HepG2 (cell line): ENCODE results near the gene SLC6A12. TPM values are rescaled to one million over a fixed set of nuclear protein-coding genes. Genes with fewer than 3 reads are reported as not detected.

Experiments used
- AFF4 ChIP-seq: sonication (generic); formaldehyde crosslinking; IDR thresholded peaks from 2 replicates; pipeline ENCODE4 v1.4.0; 2020; ENCODE audit warnings: missing genetic modification reagents
- CCDC6 ChIP-seq: sonication (generic); formaldehyde crosslinking; IDR thresholded peaks from 2 replicates; pipeline ENCODE4 v1.8.1; 2022; ENCODE audit warnings: mild to moderate bottlenecking, missing genetic modification reagents, moderate library complexity
- ELF3 ChIP-seq: IDR thresholded peaks from 2 replicates; pipeline ENCODE4 v1.6.1; 2016; ENCODE audit warnings: missing genetic modification reagents, missing compliant biosample characterization
- FLYWCH1 ChIP-seq: sonication (generic); formaldehyde crosslinking; IDR thresholded peaks from 2 replicates; pipeline ENCODE4 v1.8.1; 2023; ENCODE audit warnings: mild to moderate bottlenecking, missing genetic modification reagents
- GFI1 ChIP-seq: sonication (generic); formaldehyde crosslinking; IDR thresholded peaks from 2 replicates; pipeline ENCODE4 v1.5.0; 2020; ENCODE audit warnings: missing genetic modification reagents, mild to moderate bottlenecking, borderline replicate concordance
- KDM1A ChIP-seq: IDR thresholded peaks from 2 replicates; pipeline ENCODE4 v1.6.1; 2016; ENCODE audit warnings: missing compliant biosample characterization
- MED1 ChIP-seq: sonication (generic); formaldehyde crosslinking; IDR thresholded peaks from 2 replicates; pipeline ENCODE4 v1.4.0; 2020; ENCODE audit warnings: missing genetic modification reagents
- NR2F2 ChIP-seq: IDR thresholded peaks from 2 replicates; pipeline ENCODE4 v1.6.1; 2012; ENCODE audit warnings: low read depth, inconsistent platforms, borderline replicate concordance
- RAD21 ChIP-seq: fragments of 450-650 bp; formaldehyde crosslinking; IDR thresholded peaks from 2 replicates; pipeline ENCODE4 v1.5.0; 2020; ENCODE audit warnings: mild to moderate bottlenecking
- RCOR2 ChIP-seq: IDR thresholded peaks from 2 replicates; pipeline ENCODE4 v1.6.1; 2016; ENCODE audit warnings: missing biosample characterization, missing genetic modification reagents
- TBX3 ChIP-seq: fragments of 450-650 bp; IDR thresholded peaks from 2 replicates; pipeline ENCODE4 v1.6.1; 2017; ENCODE audit warnings: antibody characterized with exemption, mild to moderate bottlenecking, inconsistent platforms, borderline replicate concordance
- TFAP4 ChIP-seq: sonication (generic); IDR thresholded peaks from 2 replicates; pipeline ENCODE4 v1.6.1; 2016; ENCODE audit warnings: low read depth, borderline replicate concordance
- ZC3H13 ChIP-seq: sonication (generic); formaldehyde crosslinking; IDR thresholded peaks from 2 replicates; pipeline ENCODE4 v1.8.1; 2023; ENCODE audit warnings: mild to moderate bottlenecking, missing genetic modification reagents, moderate library complexity
- ZHX2 ChIP-seq, 2 experiments: sonication (generic) in 1 of 2; formaldehyde crosslinking in 1 of 2; IDR thresholded peaks; 2 replicates each; pipeline versions ENCODE4 v1.6.1 to v1.9.0; 2014 to 2022; ENCODE audit warnings: antibody characterized with exemption in 1 of 2, borderline replicate concordance in 1 of 2, inconsistent platforms in 1 of 2, low read depth in 1 of 2, missing genetic modification reagents in 1 of 2
- ZMYM2 ChIP-seq: sonication (generic); formaldehyde crosslinking; IDR thresholded peaks from 2 replicates; pipeline ENCODE4 v1.8.0; 2022; ENCODE audit warnings: mild to moderate bottlenecking, missing genetic modification reagents
- ZNF224 ChIP-seq: sonication (generic); formaldehyde crosslinking; IDR thresholded peaks from 2 replicates; pipeline ENCODE4 v1.5.0; 2020; ENCODE audit warnings: mild to moderate bottlenecking, missing genetic modification reagents
- ZNF761 ChIP-seq: sonication (generic); formaldehyde crosslinking; conservative IDR thresholded peaks from 2 replicates; pipeline ENCODE4 v1.4.0; 2020; ENCODE audit warnings: mild to moderate bottlenecking, missing genetic modification reagents
- polyA plus RNA-seq, 8 experiments: library from polyadenylated mRNA; depleted of rRNA in 3 of 8; stranded (reverse) in 7 of 8; unstranded in 1 of 8; fragments of >200 nt; fragmentation: Illumina TruSeq in 4 of 8; extraction: Trizol in 4 of 8; gene quantifications; 2 replicates each; pipeline versions ENCODE4 v1.2.1 to v1.2.3, GENCODE V29; 2011 to 2016; ENCODE audit warnings: low read depth in 4 of 8, missing spikeins in 1 of 8, mixed read lengths in 1 of 8; ENCODE audit not compliant: insufficient read depth in 1 of 8
- total RNA-seq, 5 experiments: library from RNA; depleted of rRNA; stranded (reverse); fragments of >200 nt; fragmentation: Illumina TruSeq; extraction: Trizol; gene quantifications; 2 replicates each; pipeline ENCODE4 v1.2.3, GENCODE V29; 2016; ENCODE audit warnings: low read depth in 1 of 5

Gene SLC6A12
- total and polyA plus RNA-seq, 2 of the 13 experiments (the other 11 are each of a cell fraction or from before 2014, with no cell fraction given) = 3.7 to 18.8 TPM

- TF ChIP-seq RCOR2 (CRISPR knock-in tag) = peak; percentile 98
- peak; percentile 99 for TF ChIP-seq TBX3
- no peak for TF ChIP-seq AFF4
- TF ChIP-seq TFAP4 = peak; percentile 100
- peak; percentile 90 for TF ChIP-seq MED1 (CRISPR knock-in tag)
- TF ChIP-seq ZHX2 (IDR thresholded peaks at IDR 0.05; ENCODE audit: low read depth) = peak; percentile 47; the same call in 1 of the 2 replicates
- TF ChIP-seq ZHX2 (CRISPR knock-in tag; IDR thresholded peaks at IDR 0.05; ENCODE audit: borderline replicate concordance) = no peak
- peak; percentile 93 for TF ChIP-seq ZNF761
- peak; percentile 94 for TF ChIP-seq GFI1 (CRISPR knock-in tag)
- no peak for TF ChIP-seq RAD21
- peak; percentile 96 for TF ChIP-seq CCDC6 (CRISPR knock-in tag)
- no peak for TF ChIP-seq ZC3H13 (CRISPR knock-in tag)
- peak; percentile 100 for TF ChIP-seq NR2F2
- no peak for TF ChIP-seq FLYWCH1 (CRISPR knock-in tag)
- peak; percentile 65; the same call in 1 of the 2 replicates for TF ChIP-seq ZMYM2
- TF ChIP-seq ZNF224 = no peak
- TF ChIP-seq KDM1A (CRISPR knock-in tag) = peak; percentile 94
- TF ChIP-seq ELF3 (CRISPR knock-in tag) = peak; percentile 88; the same call in 1 of the 2 replicates
Measured at GRCh38 chr12:210277-211141, 3.4 kb downstream of the SLC6A12 start (continued).
